ENCODE measurements around the gene USP53. TPM values are rescaled to one million over a fixed set of nuclear protein-coding genes. Genes with fewer than 3 reads are reported as not detected.

USP53 gene
- total and polyA plus RNA-seq, 3 donors from 2014 or later: 13.1 to 48.1 (median 46.9) TPM

DNA sequence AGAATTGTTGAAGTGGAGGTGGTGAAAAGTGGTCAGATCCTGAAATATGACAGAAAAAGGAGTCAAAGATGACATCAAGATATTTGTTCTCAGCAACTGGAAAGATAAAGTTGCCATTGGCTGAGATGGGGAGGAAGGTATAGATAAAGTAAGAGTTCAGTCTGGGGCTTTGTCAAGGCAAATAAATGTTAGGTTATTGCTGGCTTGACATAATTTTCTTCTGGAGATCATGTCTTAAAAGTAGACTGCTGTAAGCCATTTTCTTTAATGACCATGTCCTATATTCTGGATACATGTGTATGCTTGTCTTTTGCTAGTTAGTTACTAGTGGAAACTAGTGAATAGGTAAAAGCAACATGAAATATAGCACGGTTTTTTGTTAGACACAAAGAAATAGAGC lies 5.6 kb downstream of the USP53 start:
- no peaks in the 10 kb centered on the region for H3K9me3 ChIP-seq
- no peak overlapping the region for H3K27ac ChIP-seq
- 56 to 86% methylated on average over 1 of the region's 1 CpG for WGBS, 2 donors
- H3K4me1 ChIP-seq: no peaks in the 10 kb centered on the region
- H3K4me3 ChIP-seq: no peak overlapping the region
- TF ChIP-seq POLR2A (IDR thresholded peaks at IDR 0.05): no peak
- TF ChIP-seq, protein P1, sequence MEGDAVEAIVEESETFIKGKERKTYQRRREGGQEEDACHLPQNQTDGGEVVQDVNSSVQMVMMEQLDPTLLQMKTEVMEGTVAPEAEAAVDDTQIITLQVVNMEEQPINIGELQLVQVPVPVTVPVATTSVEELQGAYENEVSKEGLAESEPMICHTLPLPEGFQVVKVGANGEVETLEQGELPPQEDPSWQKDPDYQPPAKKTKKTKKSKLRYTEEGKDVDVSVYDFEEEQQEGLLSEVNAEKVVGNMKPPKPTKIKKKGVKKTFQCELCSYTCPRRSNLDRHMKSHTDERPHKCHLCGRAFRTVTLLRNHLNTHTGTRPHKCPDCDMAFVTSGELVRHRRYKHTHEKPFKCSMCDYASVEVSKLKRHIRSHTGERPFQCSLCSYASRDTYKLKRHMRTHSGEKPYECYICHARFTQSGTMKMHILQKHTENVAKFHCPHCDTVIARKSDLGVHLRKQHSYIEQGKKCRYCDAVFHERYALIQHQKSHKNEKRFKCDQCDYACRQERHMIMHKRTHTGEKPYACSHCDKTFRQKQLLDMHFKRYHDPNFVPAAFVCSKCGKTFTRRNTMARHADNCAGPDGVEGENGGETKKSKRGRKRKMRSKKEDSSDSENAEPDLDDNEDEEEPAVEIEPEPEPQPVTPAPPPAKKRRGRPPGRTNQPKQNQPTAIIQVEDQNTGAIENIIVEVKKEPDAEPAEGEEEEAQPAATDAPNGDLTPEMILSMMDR (IDR thresholded peaks at IDR 0.05): no peak
- DNase-seq: no peak
- intact Hi-C loops (cut with DNase I; ENCODE audit: low total_unique reads): no loop called here
- no peaks in the 10 kb centered on the region for H3K36me3 ChIP-seq (ENCODE audit: low read depth, missing control alignments)
- no peaks in the 10 kb centered on the region for H3K27me3 ChIP-seq

- Histone ChIP-seq H3K4me3 (no peak overlapping the region), H3K27me3 (no peaks in the 10 kb centered on the region), H3K36me3 (ENCODE audit: low read depth, missing control alignments) (no peaks in the 10 kb centered on the region), H3K4me1 (no peaks in the 10 kb centered on the region), H3K27ac (no peak overlapping the region), H3K9me3 (no peaks in the 10 kb centered on the region)
- DNase-seq: no peak
- intact Hi-C loops (cut with DNase I; ENCODE audit: low total_unique reads): no loop called here
- 78 to 87% methylated on average over 4 of the region's 4 CpGs for WGBS, 2 donors
- TF ChIP-seq POLR2A (IDR thresholded peaks at IDR 0.05): no peak
- TF ChIP-seq, protein P1 (IDR thresholded peaks at IDR 0.05): no peak
Observed at GRCh38 chr4:119221412-119221811, 8.9 kb downstream of the USP53 start.

GRCh38 chr4:119227690-119228089 lies 15.2 kb downstream of the USP53 start:
- H3K4me1 ChIP-seq: peaks cover 8% of the 10 kb centered on the region
- H3K9me3 ChIP-seq: no peaks in the 10 kb centered on the region
- H3K27ac ChIP-seq: peak overlapping the region in 1 of 2 donors; percentile 63
- H3K36me3 ChIP-seq (ENCODE audit: low read depth, missing control alignments): no peaks in the 10 kb centered on the region
- TF ChIP-seq, protein P1 (IDR thresholded peaks at IDR 0.05): no peak
- TF ChIP-seq POLR2A (IDR thresholded peaks at IDR 0.05): no peak
- intact Hi-C loops (cut with DNase I; ENCODE audit: low total_unique reads): no loop called here
- peak overlapping the region in 1 of 2 donors; percentile 25 for H3K4me3 ChIP-seq
- H3K27me3 ChIP-seq: no peaks in the 10 kb centered on the region
- DNase-seq: no peak

- no peaks in the 10 kb centered on the region for H3K36me3 ChIP-seq (ENCODE audit: low read depth, missing control alignments)
Observed at GRCh38 chr4:119228406-119228805, 15.9 kb downstream of the USP53 start.

More at GRCh38 chr4:119228406-119228805, 15.9 kb downstream of the USP53 start:
- H3K27ac ChIP-seq: peak overlapping the region; percentile 21 to 60
- no peak for DNase-seq
- no peak overlapping the region for H3K4me3 ChIP-seq
- peaks cover 8% of the 10 kb centered on the region for H3K4me1 ChIP-seq
- intact Hi-C loops (cut with DNase I; ENCODE audit: low total_unique reads): no loop called here
- H3K9me3 ChIP-seq: no peaks in the 10 kb centered on the region
- TF ChIP-seq, protein P1 (IDR thresholded peaks at IDR 0.05): no peak
- TF ChIP-seq POLR2A (IDR thresholded peaks at IDR 0.05): no peak
- WGBS, 2 donors: 80 to 91% methylated on average over 3 of the region's 3 CpGs
- H3K27me3 ChIP-seq: no peaks in the 10 kb centered on the region

All from testis (tissue), 3 donors.